Tibial nerve (tissue), 4 donors: ENCODE measurements around the gene NFATC1. TPM values are rescaled to one million over a fixed set of nuclear protein-coding genes. Genes with fewer than 3 reads are reported as not detected.
A peak's percentile ranks its signal among the peaks of the same experiment; 100 is the strongest.

Source experiments
- DNase-seq, 2 donors: peaks; one replicate each; pipeline ENCODE4 v3.0.0-alpha.2; 2019; ENCODE audit warnings: low spot score in 2 of 2
- H3K27ac ChIP-seq, 4 donors: fragments of 200-600 bp; sonication (generic) in 3 of 4; one replicate each; pipeline ENCODE4 v1.5.1; 2017 to 2019; ENCODE audit warnings: mild to moderate bottlenecking in 1 of 4
- H3K27me3 ChIP-seq, 2 donors: fragments of 200-600 bp; sonication (generic) in 1 of 2; one replicate each; pipeline versions ENCODE4 v1.5.1 to v1.6.0; 2017 to 2019
- H3K36me3 ChIP-seq, 3 donors: fragments of 200-600 bp; sonication (generic); one replicate each; pipeline ENCODE4 v1.5.1; 2018 to 2019
- H3K4me1 ChIP-seq, 4 donors: fragments of 200-600 bp; sonication (generic) in 3 of 4; one replicate each; pipeline ENCODE4 v1.5.1; 2017 to 2019
- H3K4me3 ChIP-seq, 4 donors: fragments of 200-600 bp; sonication (generic) in 3 of 4; one replicate each; pipeline ENCODE4 v1.5.1; 2017 to 2019; ENCODE audit warnings: mild to moderate bottlenecking in 1 of 4, moderate library complexity in 1 of 4
- H3K9me3 ChIP-seq, 4 donors: fragments of 200-600 bp; sonication (generic) in 3 of 4; one replicate each; pipeline ENCODE4 v1.5.1; 2017 to 2019
- CTCF ChIP-seq, 5 experiments: fragments of 200-600 bp in 3 of 5; fragments of 450-650 bp in 2 of 5; sonication (generic) in 3 of 5; IDR thresholded peaks; one replicate each; pipeline ENCODE4 v1.5.1; 2016 to 2019; ENCODE audit warnings: antibody characterized with exemption in 5 of 5, mild to moderate bottlenecking in 3 of 5, moderate library complexity in 2 of 5
- EP300 ChIP-seq, 2 donors: sonication (generic); formaldehyde crosslinking; IDR thresholded peaks; one replicate each; pipeline ENCODE4 v1.6.1; 2017; ENCODE audit warnings: antibody characterized with exemption in 2 of 2, mild to moderate bottlenecking in 1 of 2
- POLR2A ChIP-seq, 2 donors: fragments of 450-650 bp; IDR thresholded peaks; one replicate each; pipeline ENCODE4 v1.6.1; 2017; ENCODE audit warnings: antibody characterized with exemption in 2 of 2, mild to moderate bottlenecking in 2 of 2, moderate library complexity in 2 of 2
- WGBS, 2 donors: methylation state at CpG; one replicate each; pipeline ENCODE4 v1.1.5; 2018; 5-methylcytosine and 5-hydroxymethylcytosine counted together
- total RNA-seq, 4 donors: library from RNA; depleted of rRNA; stranded (reverse); fragments of >200 nt; gene quantifications; one replicate each; pipeline ENCODE4 v1.1.0, GENCODE V29; 2016

NFATC1 gene
- total RNA-seq, 4 donors from 2014 or later: 33.7 to 48.6 (median 37.8) TPM

GRCh38 chr18:79507076-79507545, 111.4 kb downstream of the NFATC1 start:
- H3K4me3 ChIP-seq: peak overlapping the region; percentile 19 to 45 (median 42)
- 0 to 8% methylated on average over 2 to 11 of the region's 24 CpGs for WGBS, 2 donors
- H3K4me1 ChIP-seq: peaks cover 0 to 36% (median 24%) of the 10 kb centered on the region in 4 donors
- H3K9me3 ChIP-seq: no peaks in the 10 kb centered on the region
- peak overlapping the region; percentile 58 to 93 (median 85) for H3K27ac ChIP-seq
- peaks cover 0 to 24% (median 0%) of the 10 kb centered on the region in 3 donors for H3K36me3 ChIP-seq
- TF ChIP-seq POLR2A (IDR thresholded peaks at IDR 0.05) (no peak), CTCF (IDR thresholded peaks at IDR 0.05) (no peak), EP300 (IDR thresholded peaks at IDR 0.05) (no peak)
- H3K27me3 ChIP-seq: no peaks in the 10 kb centered on the region
- peak; percentile 36 to 37 for DNase-seq

- Histone ChIP-seq H3K4me1 (peaks cover 0 to 36% (median 24%) of the 10 kb centered on the region in 4 donors), H3K36me3 (peaks cover 0 to 31% (median 3%) of the 10 kb centered on the region in 3 donors), H3K27ac (peak overlapping the region; percentile 58 to 93 (median 85)), H3K27me3 (no peaks in the 10 kb centered on the region), H3K9me3 (no peaks in the 10 kb centered on the region), H3K4me3 (peak overlapping the region; percentile 19 to 45 (median 42))
- 13 to 21% methylated on average over 41 to 45 of the region's 46 CpGs for WGBS, 2 donors
- peak; percentile 63 to 73 for DNase-seq
- TF ChIP-seq CTCF (IDR thresholded peaks at IDR 0.05) (no peak), POLR2A (IDR thresholded peaks at IDR 0.05) (peak in 1 of 2 donors; percentile 17), EP300 (IDR thresholded peaks at IDR 0.05) (peak in 1 of 2 donors; percentile 66)
Observed at GRCh38 chr18:79507546-79508480, 112.1 kb downstream of the NFATC1 start.

- no peaks in the 10 kb centered on the region for H3K27me3 ChIP-seq
- H3K9me3 ChIP-seq: no peaks in the 10 kb centered on the region
- TF ChIP-seq EP300 (IDR thresholded peaks at IDR 0.05) (no peak), CTCF (IDR thresholded peaks at IDR 0.05) (no peak), POLR2A (IDR thresholded peaks at IDR 0.05) (no peak)
- peak overlapping the region; percentile 29 to 93 (median 72) for H3K27ac ChIP-seq
- no peak overlapping the region for H3K4me3 ChIP-seq
- peaks cover 0 to 41% (median 3%) of the 10 kb centered on the region in 3 donors for H3K36me3 ChIP-seq
- H3K4me1 ChIP-seq: peaks cover 0 to 36% (median 24%) of the 10 kb centered on the region in 4 donors
- DNase-seq: peak in 1 of 2 donors; percentile 13
- WGBS, 2 donors: 85 to 90% methylated on average over 38 to 40 of the region's 40 CpGs
Observed at GRCh38 chr18:79508565-79509535, 113.1 kb downstream of the NFATC1 start.

- Histone ChIP-seq H3K4me3 (no peak overlapping the region), H3K4me1 (peaks cover 0 to 36% (median 24%) of the 10 kb centered on the region in 4 donors), H3K27me3 (no peaks in the 10 kb centered on the region), H3K9me3 (no peaks in the 10 kb centered on the region), H3K27ac (peak overlapping the region in 1 of 4 donors; percentile 11), H3K36me3 (peaks cover 0 to 45% (median 3%) of the 10 kb centered on the region in 3 donors)
- TF ChIP-seq EP300 (IDR thresholded peaks at IDR 0.05) (no peak), CTCF (IDR thresholded peaks at IDR 0.05) (no peak), POLR2A (IDR thresholded peaks at IDR 0.05) (no peak)
- peak in 1 of 2 donors; percentile 3 for DNase-seq
- 91 to 95% methylated on average over 6 to 8 of the region's 8 CpGs for WGBS, 2 donors
Observed at GRCh38 chr18:79509536-79509930, 113.8 kb downstream of the NFATC1 start.
